K562 (cell line): ENCODE data around the gene CLGN. TPM values are rescaled to one million over a fixed set of nuclear protein-coding genes. Genes with fewer than 3 reads are reported as not detected.

Experiments
- ATAC-seq: fragments of 200-7000 bp; cut with Tn5 transposase; 3 replicates; pipeline ENCODE4 v1.9.1; 2020; ENCODE audit warnings: moderate library complexity
- BruUV-seq: library from RNA; stranded (reverse); fragments of 400-500 nt; replicated peaks from 2 replicates; lab custom pipeline; 2021; lab: Mats Ljungman, UMichigan
- CTCF ChIA-PET: fragments of 300-600 bp; formaldehyde crosslinking; extraction: SDS; loops from one replicate; lab custom pipeline; 2021; ENCODE audit warnings: low intra/inter-chr PET ratio; lab: Yijun Ruan, JAX
- POLR2A ChIA-PET: fragments of 300-600, 350-650 bp; sonication (Branson Sonifier 250); formaldehyde crosslinking; extraction: SDS; loops from one replicate; lab custom pipeline; 2021; ENCODE audit warnings: antibody characterized with exemption, inconsistent platforms; lab: Yijun Ruan, JAX
- DNase-seq, 4 experiments: peaks; one replicate each; pipeline versions ENCODE4 v3.0.0 to v3.0.0-alpha.2; 2011 to 2018; ENCODE audit warnings: low spot score in 3 of 4, mixed read lengths in 3 of 4; ENCODE audit errors: extremely low read depth in 1 of 4
- FAIRE-seq: peaks from 2 replicates; lab custom pipeline; 2011; peaks lifted over from hg19 to GRCh38; lab: Jason Lieb, UNC
- H2AFZ ChIP-seq: 2 replicates; pipeline ENCODE4 v1.6.0; 2011; ENCODE audit warnings: low read depth, low read length, control low read depth, inconsistent platforms
- H3K27ac ChIP-seq: fragments of 200-600 bp; 3 replicates; pipeline ENCODE4 v1.8.0; 2011; ENCODE audit warnings: low read depth, mild to moderate bottlenecking, control low read depth, inconsistent platforms, low read length, moderate library complexity, mixed read lengths; ENCODE audit errors: extremely low read depth
- H3K27me3 ChIP-seq, 2 experiments: fragments of 300-600 bp in 1 of 2; 2 replicates in 1 of 2; 3 replicates in 1 of 2; pipeline versions ENCODE4 v1.6.0 to v1.8.0; 2011; ENCODE audit warnings: inconsistent platforms in 2 of 2, low read length in 2 of 2, mild to moderate bottlenecking in 1 of 2, mixed read lengths in 1 of 2, moderate library complexity in 1 of 2; ENCODE audit not compliant: control insufficient read depth in 2 of 2, insufficient read depth in 2 of 2
- H3K36me3 ChIP-seq: fragments of 300-600 bp; 3 replicates; pipeline ENCODE4 v1.8.0; 2011; ENCODE audit warnings: mild to moderate bottlenecking, low read length, inconsistent platforms; ENCODE audit not compliant: control insufficient read depth, insufficient read depth
- H3K4me1 ChIP-seq, 2 experiments: fragments of 200-600 bp in 1 of 2; replicated peaks in 1 of 2; 2 replicates in 1 of 2; 3 replicates in 1 of 2; pipeline versions ENCODE4 v1.5.1 to v1.8.0; 2011; ENCODE audit warnings: inconsistent platforms in 2 of 2, low read length in 2 of 2, mild to moderate bottlenecking in 1 of 2, mixed read lengths in 1 of 2, moderate library complexity in 1 of 2; ENCODE audit not compliant: control insufficient read depth in 2 of 2, insufficient read depth in 2 of 2
- H3K4me2 ChIP-seq: 2 replicates; pipeline ENCODE4 v1.6.1; 2011; ENCODE audit warnings: low read length, control low read depth, inconsistent platforms, mixed read lengths; ENCODE audit not compliant: insufficient read depth
- H3K4me3 ChIP-seq: fragments of 200-600 bp; sonication (generic), shearing (Covaris generic); 2 replicates; pipeline ENCODE4 v1.5.1; 2016; ENCODE audit warnings: control low read depth, inconsistent platforms
- H3K79me2 ChIP-seq: fragments of 200-600 bp; 3 replicates; pipeline ENCODE4 v1.8.0; 2011; ENCODE audit warnings: low read length, inconsistent platforms; ENCODE audit not compliant: control insufficient read depth, insufficient read depth
- H3K9ac ChIP-seq, 2 experiments: 2 replicates each; pipeline versions ENCODE4 v1.6.0 to v1.6.1; 2011; ENCODE audit warnings: low read depth in 2 of 2, low read length in 2 of 2, control low read depth in 1 of 2, inconsistent platforms in 1 of 2, mild to moderate bottlenecking in 1 of 2, mixed read lengths in 1 of 2; ENCODE audit not compliant: insufficient read depth in 1 of 2
- H3K9me1 ChIP-seq: one replicate; pipeline ENCODE4 v1.6.0; 2011; ENCODE audit warnings: inconsistent platforms, mild to moderate bottlenecking, low read length, moderate library complexity; ENCODE audit not compliant: control insufficient read depth, insufficient read depth
- H3K9me3 ChIP-seq: replicated peaks from 2 replicates; pipeline ENCODE4 v1.5.1; 2011; ENCODE audit warnings: low read depth, low read length, inconsistent platforms; ENCODE audit not compliant: control insufficient read depth, insufficient read depth
- H4K20me1 ChIP-seq: replicated peaks from 2 replicates; pipeline ENCODE4 v1.6.1; 2011; ENCODE audit warnings: low read length, inconsistent platforms, mixed read lengths; ENCODE audit not compliant: control insufficient read depth, insufficient read depth
- BRCA1 ChIP-seq, 2 experiments: fragments of 450-650 bp in 1 of 2; sonication (generic) in 1 of 2; formaldehyde crosslinking in 1 of 2; IDR thresholded peaks; 2 replicates each; pipeline versions ENCODE4 v1.5.0 to v1.6.1; 2017 to 2020; ENCODE audit warnings: mild to moderate bottlenecking in 1 of 2, missing genetic modification reagents in 1 of 2
- FOXK1 ChIP-seq: sonication (generic); formaldehyde crosslinking; IDR thresholded peaks from 2 replicates; pipeline ENCODE4 v1.8.0; 2022; ENCODE audit warnings: missing genetic modification reagents, mild to moderate bottlenecking, borderline replicate concordance
- NEUROD1 ChIP-seq: fragments of 150-350 bp; IDR thresholded peaks from 2 replicates; pipeline ENCODE4 v1.6.1; 2014; ENCODE audit warnings: borderline replicate concordance, low read length, low read depth; ENCODE audit not compliant: partially characterized antibody
- SETDB1 ChIP-seq: IDR thresholded peaks from one replicate; pipeline ENCODE4 v1.6.1; 2012; ENCODE audit warnings: low read length, control low read depth, inconsistent platforms
- ZFPM2 ChIP-seq: fragments of 250-450 bp; sonication (Bioruptor Pico); IDR thresholded peaks from 2 replicates; pipeline ENCODE4 v1.5.1; 2022; ENCODE audit warnings: mild to moderate bottlenecking
- ZNF23 ChIP-seq: fragments of 250-450 bp; sonication (Bioruptor Pico); IDR thresholded peaks from 2 replicates; pipeline ENCODE4 v1.4.0; 2020; ENCODE audit warnings: mild to moderate bottlenecking
- WGBS: fragments of 100-300 bp; shearing (Covaris generic); methylation state at CpG from one replicate; pipeline ENCODE4 v1.1.6; 2016; ENCODE audit warnings: low coverage, mixed read lengths; ENCODE audit not compliant: insufficient coverage; ENCODE audit errors: missing lambda C conversion rate; 5-methylcytosine and 5-hydroxymethylcytosine counted together
- in situ Hi-C: fragments of 300-500 bp; cut with MboI; formaldehyde crosslinking; loops from 4 replicates; pipeline ENCODE4 v1.15.0; 2018; ENCODE audit warnings: inconsistent platforms, mixed read lengths
- intact Hi-C: fragments of 100-400 bp; cut with micrococcal nuclease; formaldehyde crosslinking; loops from 2 replicates; pipeline ENCODE4 v1.14.2; 2022
- polyA plus RNA-seq, 8 experiments: library from polyadenylated mRNA; depleted of rRNA in 4 of 8; stranded (reverse) in 5 of 8; unstranded in 3 of 8; fragments of >200 nt; fragmentation: Nextera tagmentation in 2 of 8; fragmentation: Illumina TruSeq in 1 of 8; extraction: Ambion mirVana in 2 of 8; extraction: Trizol in 1 of 8; gene quantifications; 2 replicates each; pipeline versions ENCODE4 v1.2.1 to v1.2.3, GENCODE V29; 2011 to 2014; ENCODE audit warnings: inconsistent platforms in 1 of 8, missing spikeins in 1 of 8
- total RNA-seq, 7 experiments: library from RNA; depleted of rRNA in 6 of 7; stranded (reverse); fragments of >200 nt in 6 of 7; fragmentation: Illumina TruSeq in 2 of 7; extraction: Trizol in 2 of 7; gene quantifications; 2 replicates each; pipeline versions ENCODE4 v1.2.1 to v1.2.3, GENCODE V29; 2011 to 2021; ENCODE audit warnings: low replicate concordance in 1 of 7
- TF ChIP-seq, protein P1 (sequence below): fragments of 250-450 bp; sonication (Bioruptor Pico); IDR thresholded peaks from 2 replicates; pipeline ENCODE4 v1.5.0; 2021; ENCODE audit warnings: mild to moderate bottlenecking, borderline replicate concordance

CLGN gene
- total and polyA plus RNA-seq, 9 of the 15 experiments (the other 6 are each of a cell fraction or from before 2014, with no cell fraction given): 0.22 to 3.6 (median 2.7) TPM

DNA sequence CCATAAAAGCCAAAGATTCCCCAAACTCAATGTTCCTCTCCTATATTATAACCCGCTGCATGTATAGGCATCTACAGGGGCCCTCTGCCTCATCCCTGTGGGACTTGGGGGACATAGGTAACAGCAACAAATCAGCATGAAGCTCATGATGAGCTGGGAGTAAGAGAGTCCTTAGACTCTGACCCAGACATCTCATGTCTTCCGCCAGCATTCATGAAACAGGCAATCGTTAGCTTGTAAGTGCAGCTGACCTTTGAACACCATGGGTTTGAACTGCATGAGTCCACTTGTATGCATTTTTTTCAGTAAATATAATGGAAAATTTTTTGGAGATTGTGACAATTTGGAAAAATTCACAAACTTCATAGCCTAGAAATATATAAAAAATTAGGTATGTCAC, 64.4 kb downstream of the CLGN start:
- Histone ChIP-seq H3K27ac (no peak overlapping the region), H2AFZ (no peak overlapping the region), H3K4me2 (no peak overlapping the region), H4K20me1 (no peaks in the 10 kb centered on the region), H3K9ac (no peak overlapping the region), H3K4me1 (no peaks in the 10 kb centered on the region; a peak in 1 of 5 replicates), H3K4me3 (no peak overlapping the region), H3K79me2 (no peaks in the 10 kb centered on the region)
- no peak for FAIRE-seq
- BruUV-seq: no TSS peak
- ATAC-seq: no peak
- in situ Hi-C loops: loop anchor here (5.0 to 25.0 kb wide), 2 partner anchors 244 to 499 kb away; no protein-coding TSS in a partner anchor
- WGBS: 15% methylated on average over 3 of the region's 3 CpGs
- ChIA-PET POLR2A (no interaction called here), CTCF (no interaction called here)
- no peak for TF ChIP-seq ZFPM2 (CRISPR knock-in tag)
- TF ChIP-seq ZNF23 (CRISPR knock-in tag): no peak
- TF ChIP-seq, protein P1, sequence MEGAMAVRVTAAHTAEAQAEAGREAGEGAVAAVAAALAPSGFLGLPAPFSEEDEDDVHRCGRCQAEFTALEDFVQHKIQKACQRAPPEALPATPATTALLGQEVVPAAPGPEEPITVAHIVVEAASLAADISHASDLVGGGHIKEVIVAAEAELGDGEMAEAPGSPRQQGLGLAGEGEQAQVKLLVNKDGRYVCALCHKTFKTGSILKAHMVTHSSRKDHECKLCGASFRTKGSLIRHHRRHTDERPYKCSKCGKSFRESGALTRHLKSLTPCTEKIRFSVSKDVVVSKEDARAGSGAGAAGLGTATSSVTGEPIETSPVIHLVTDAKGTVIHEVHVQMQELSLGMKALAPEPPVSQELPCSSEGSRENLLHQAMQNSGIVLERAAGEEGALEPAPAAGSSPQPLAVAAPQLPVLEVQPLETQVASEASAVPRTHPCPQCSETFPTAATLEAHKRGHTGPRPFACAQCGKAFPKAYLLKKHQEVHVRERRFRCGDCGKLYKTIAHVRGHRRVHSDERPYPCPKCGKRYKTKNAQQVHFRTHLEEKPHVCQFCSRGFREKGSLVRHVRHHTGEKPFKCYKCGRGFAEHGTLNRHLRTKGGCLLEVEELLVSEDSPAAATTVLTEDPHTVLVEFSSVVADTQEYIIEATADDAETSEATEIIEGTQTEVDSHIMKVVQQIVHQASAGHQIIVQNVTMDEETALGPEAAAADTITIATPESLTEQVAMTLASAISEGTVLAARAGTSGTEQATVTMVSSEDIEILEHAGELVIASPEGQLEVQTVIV (CRISPR knock-in tag): no peak
- TF ChIP-seq NEUROD1: no peak
- TF ChIP-seq SETDB1: no peak
- no peak for TF ChIP-seq FOXK1 (CRISPR knock-in tag)
- TF ChIP-seq BRCA1 (IDR thresholded peaks at IDR 0.05): no peak
- no peak for TF ChIP-seq BRCA1 (CRISPR knock-in tag; IDR thresholded peaks at IDR 0.05)
- TF ChIP-seq, all 486 proteins: peak for 0
- intact Hi-C loops: no loop called here
- Histone ChIP-seq H3K9me1 (no peaks in the 10 kb centered on the region), H3K27me3 (no peaks in the 10 kb centered on the region), H3K36me3 (no peaks in the 10 kb centered on the region), H3K9me3 (no peaks in the 10 kb centered on the region)
- DNase-seq: no peak
